Fibroblast of lung (primary cell): Measurements from ENCODE around the gene POLA1. TPM values are rescaled to one million over a fixed set of nuclear protein-coding genes. Genes with fewer than 3 reads are reported as not detected.

Experiments used
- DNase-seq, 2 donors: peaks; one replicate each; pipeline versions ENCODE4 v3.0.0 to v3.0.0-alpha.2; 2010; ENCODE audit warnings: low read depth in 2 of 2
- H2AFZ ChIP-seq: 2 replicates; pipeline ENCODE4 v1.5.1; 2012; ENCODE audit warnings: low read length, control low read depth, inconsistent platforms
- H3K27ac ChIP-seq: 2 replicates; pipeline ENCODE4 v1.5.1; 2011; ENCODE audit warnings: low read length, control low read depth; ENCODE audit not compliant: insufficient read depth
- H3K27me3 ChIP-seq: 2 replicates; pipeline ENCODE4 v1.5.1; 2011; ENCODE audit warnings: mild to moderate bottlenecking, low read length; ENCODE audit not compliant: control insufficient read depth, insufficient read depth
- H3K36me3 ChIP-seq: 2 replicates; pipeline ENCODE4 v1.5.1; 2011; ENCODE audit warnings: low read length; ENCODE audit not compliant: control insufficient read depth, insufficient read depth
- H3K4me1 ChIP-seq: 2 replicates; pipeline ENCODE4 v1.5.1; 2011; ENCODE audit warnings: low read length; ENCODE audit not compliant: control insufficient read depth, insufficient read depth; ENCODE audit errors: extremely low read depth
- H3K4me2 ChIP-seq: 2 replicates; pipeline ENCODE4 v1.5.1; 2011; ENCODE audit warnings: low read length, control low read depth; ENCODE audit not compliant: insufficient read depth; ENCODE audit errors: extremely low read depth
- H3K4me3 ChIP-seq, 4 experiments: fragments of 200-600 bp in 1 of 4; sonication (generic) in 1 of 4; replicated peaks in 1 of 4; 2 replicates each; pipeline ENCODE4 v1.5.1; 2011 to 2016; ENCODE audit warnings: low read length in 4 of 4, low read depth in 3 of 4, mild to moderate bottlenecking in 3 of 4, control low read depth in 2 of 4, inconsistent platforms in 1 of 4, mixed read lengths in 1 of 4; ENCODE audit not compliant: insufficient read depth in 1 of 4; ENCODE audit errors: control extremely low read depth in 1 of 4
- H3K79me2 ChIP-seq: 2 replicates; pipeline ENCODE4 v1.5.1; 2012; ENCODE audit warnings: mild to moderate bottlenecking, low read length, inconsistent platforms; ENCODE audit not compliant: control insufficient read depth, insufficient read depth
- H3K9ac ChIP-seq: 2 replicates; pipeline ENCODE4 v1.5.1; 2011; ENCODE audit warnings: mild to moderate bottlenecking, low read length, control low read depth; ENCODE audit not compliant: insufficient read depth
- H3K9me3 ChIP-seq: 2 replicates; pipeline ENCODE4 v1.5.1; 2012; ENCODE audit warnings: low read depth, low read length; ENCODE audit not compliant: control insufficient read depth, insufficient read depth
- H4K20me1 ChIP-seq: 2 replicates; pipeline ENCODE4 v1.5.1; 2011; ENCODE audit warnings: low read length; ENCODE audit not compliant: control insufficient read depth, insufficient read depth; ENCODE audit errors: extremely low read depth
- EZH2 ChIP-seq: IDR thresholded peaks from 2 replicates; pipeline ENCODE4 v1.5.1; 2012; ENCODE audit warnings: low read length, control low read depth, mild to moderate bottlenecking; ENCODE audit errors: missing control alignments
- polyA plus RNA-seq, 2 donors: library from polyadenylated mRNA; depleted of rRNA in 1 of 2; stranded (reverse) in 1 of 2; unstranded in 1 of 2; fragments of >200 nt; gene quantifications; 2 replicates each; pipeline ENCODE4 v1.2.1, GENCODE V29; 2011 to 2012; ENCODE audit warnings: missing spikeins in 1 of 2
- total RNA-seq: library from RNA; depleted of rRNA; stranded (reverse); fragments of >200 nt; gene quantifications from 2 replicates; pipeline ENCODE4 v1.2.1, GENCODE V29; 2014
- TF ChIP-seq, protein P1 (sequence below), 2 donors: IDR thresholded peaks in 1 of 2; conservative IDR thresholded peaks in 1 of 2; 1 replicate in 1 of 2; 2 replicates in 1 of 2; pipeline ENCODE4 v1.5.1; 2011 to 2012; ENCODE audit warnings: low read length in 2 of 2, control low read depth in 1 of 2, inconsistent platforms in 1 of 2, low read depth in 1 of 2, mild to moderate bottlenecking in 1 of 2

The POLA1 gene
- total and polyA plus RNA-seq, 2 donors (not counting 1 experiment from before 2014, with no cell fraction given), result 1.7 to 9.2 TPM

DNA sequence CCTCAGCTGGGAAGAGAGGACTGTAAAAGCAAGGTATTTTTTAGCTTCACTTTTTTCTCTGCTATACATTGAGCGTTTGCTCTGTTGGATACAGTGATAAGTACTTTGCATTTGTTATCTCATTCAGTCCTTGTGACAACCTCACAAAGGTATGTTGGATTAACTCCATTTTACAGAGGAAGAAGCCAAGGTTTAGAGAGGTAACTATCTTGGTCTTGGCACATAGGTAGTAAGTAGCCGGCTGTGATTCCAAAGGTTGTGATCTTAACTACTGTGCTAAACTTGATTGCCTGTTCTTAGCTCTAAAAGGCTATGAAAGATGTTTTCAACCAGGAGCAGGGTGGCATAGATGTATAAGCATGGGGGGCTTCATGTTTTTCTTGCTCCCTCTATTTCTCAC, 134.4 kb downstream of the POLA1 start:
- TF ChIP-seq, protein P1, sequence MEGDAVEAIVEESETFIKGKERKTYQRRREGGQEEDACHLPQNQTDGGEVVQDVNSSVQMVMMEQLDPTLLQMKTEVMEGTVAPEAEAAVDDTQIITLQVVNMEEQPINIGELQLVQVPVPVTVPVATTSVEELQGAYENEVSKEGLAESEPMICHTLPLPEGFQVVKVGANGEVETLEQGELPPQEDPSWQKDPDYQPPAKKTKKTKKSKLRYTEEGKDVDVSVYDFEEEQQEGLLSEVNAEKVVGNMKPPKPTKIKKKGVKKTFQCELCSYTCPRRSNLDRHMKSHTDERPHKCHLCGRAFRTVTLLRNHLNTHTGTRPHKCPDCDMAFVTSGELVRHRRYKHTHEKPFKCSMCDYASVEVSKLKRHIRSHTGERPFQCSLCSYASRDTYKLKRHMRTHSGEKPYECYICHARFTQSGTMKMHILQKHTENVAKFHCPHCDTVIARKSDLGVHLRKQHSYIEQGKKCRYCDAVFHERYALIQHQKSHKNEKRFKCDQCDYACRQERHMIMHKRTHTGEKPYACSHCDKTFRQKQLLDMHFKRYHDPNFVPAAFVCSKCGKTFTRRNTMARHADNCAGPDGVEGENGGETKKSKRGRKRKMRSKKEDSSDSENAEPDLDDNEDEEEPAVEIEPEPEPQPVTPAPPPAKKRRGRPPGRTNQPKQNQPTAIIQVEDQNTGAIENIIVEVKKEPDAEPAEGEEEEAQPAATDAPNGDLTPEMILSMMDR (conservative IDR thresholded peaks at IDR 0.05 in 1 of 2, IDR thresholded peaks at IDR 0.05 in 1 of 2; ENCODE audit: low read depth in 1 of 2, low read length in 2 of 2), result no peak
- no peak for TF ChIP-seq EZH2
- Histone ChIP-seq H3K9me3 (no peaks in the 10 kb centered on the region), H4K20me1 (no peaks in the 10 kb centered on the region), H3K4me1 (no peaks in the 10 kb centered on the region), H3K4me2 (no peak overlapping the region), H3K79me2 (no peaks in the 10 kb centered on the region), H3K27ac (no peak overlapping the region), H2AFZ (no peak overlapping the region), H3K27me3 (no peaks in the 10 kb centered on the region), H3K36me3 (no peaks in the 10 kb centered on the region), H3K9ac (no peak overlapping the region), H3K4me3 (no peak overlapping the region)
- DNase-seq, result no peak

DNA sequence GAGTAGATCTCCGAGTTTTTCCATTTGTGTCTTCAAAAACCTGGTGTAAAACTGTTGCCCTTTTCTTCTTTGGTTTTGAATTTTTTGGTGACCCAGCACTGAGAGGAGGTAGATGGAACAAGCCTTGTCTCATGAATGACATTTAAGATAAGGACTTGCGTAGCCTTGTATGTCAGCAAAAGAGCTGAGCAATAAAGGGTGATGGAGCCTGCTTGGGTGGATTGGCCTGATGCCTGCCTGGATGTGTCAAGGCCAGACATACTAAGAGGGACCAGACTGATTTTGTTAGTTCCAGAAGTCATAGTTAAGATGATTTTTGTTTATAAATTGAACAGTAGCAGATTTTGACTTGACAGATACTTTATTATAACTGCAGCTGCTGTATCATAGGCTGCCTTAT, 134.9 kb downstream of the POLA1 start:
- H3K4me1 ChIP-seq, result no peaks in the 10 kb centered on the region
- H3K27ac ChIP-seq, result no peak overlapping the region
- H3K4me3 ChIP-seq, result no peak overlapping the region
- no peak for TF ChIP-seq EZH2
- TF ChIP-seq, protein P1 (conservative IDR thresholded peaks at IDR 0.05 in 1 of 2, IDR thresholded peaks at IDR 0.05 in 1 of 2; ENCODE audit: low read depth in 1 of 2, low read length in 2 of 2), result no peak
- H3K9me3 ChIP-seq, result no peaks in the 10 kb centered on the region
- no peaks in the 10 kb centered on the region for H3K79me2 ChIP-seq
- H3K36me3 ChIP-seq, result no peaks in the 10 kb centered on the region
- no peak overlapping the region for H3K9ac ChIP-seq
- DNase-seq, result no peak
- no peaks in the 10 kb centered on the region for H4K20me1 ChIP-seq
- no peak overlapping the region for H2AFZ ChIP-seq
- H3K4me2 ChIP-seq, result no peak overlapping the region
- no peaks in the 10 kb centered on the region for H3K27me3 ChIP-seq

DNA sequence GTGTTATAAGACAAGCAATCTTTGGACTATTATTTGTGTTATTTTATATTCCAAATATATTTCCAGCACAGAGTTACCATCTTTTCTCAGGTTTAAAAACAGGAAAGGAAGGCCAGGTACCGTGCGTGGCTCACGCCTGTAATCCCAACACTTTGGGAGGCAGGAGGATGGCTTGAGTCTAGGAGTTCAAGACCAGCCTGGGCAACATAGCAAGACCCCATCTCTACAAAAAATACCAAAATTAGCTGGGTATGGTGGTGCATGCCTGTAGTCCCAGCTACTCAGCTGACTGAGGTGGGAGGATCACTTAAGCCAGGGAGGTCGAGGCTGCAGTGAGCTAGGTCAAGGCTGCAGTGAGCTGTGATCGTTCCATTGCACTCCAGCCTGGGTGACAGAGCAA, 140.0 kb downstream of the POLA1 start:
- Histone ChIP-seq H3K36me3 (no peaks in the 10 kb centered on the region), H3K4me3 (no peak overlapping the region), H4K20me1 (no peaks in the 10 kb centered on the region), H3K9me3 (no peaks in the 10 kb centered on the region), H2AFZ (no peak overlapping the region), H3K9ac (no peak overlapping the region), H3K27ac (no peak overlapping the region), H3K4me1 (no peaks in the 10 kb centered on the region), H3K4me2 (no peak overlapping the region), H3K79me2 (no peaks in the 10 kb centered on the region), H3K27me3 (no peaks in the 10 kb centered on the region)
- DNase-seq, result no peak
- TF ChIP-seq, protein P1 (conservative IDR thresholded peaks at IDR 0.05 in 1 of 2, IDR thresholded peaks at IDR 0.05 in 1 of 2; ENCODE audit: low read depth in 1 of 2, low read length in 2 of 2), result no peak
- no peak for TF ChIP-seq EZH2
